ENCODE data around the gene ACP6.
"Not testable (repeated sequence)": the region's sequence is repeated elsewhere in the genome, so short reads cannot be mapped to it uniquely, and the experiment has no call there.

ACP6 gene

DNA sequence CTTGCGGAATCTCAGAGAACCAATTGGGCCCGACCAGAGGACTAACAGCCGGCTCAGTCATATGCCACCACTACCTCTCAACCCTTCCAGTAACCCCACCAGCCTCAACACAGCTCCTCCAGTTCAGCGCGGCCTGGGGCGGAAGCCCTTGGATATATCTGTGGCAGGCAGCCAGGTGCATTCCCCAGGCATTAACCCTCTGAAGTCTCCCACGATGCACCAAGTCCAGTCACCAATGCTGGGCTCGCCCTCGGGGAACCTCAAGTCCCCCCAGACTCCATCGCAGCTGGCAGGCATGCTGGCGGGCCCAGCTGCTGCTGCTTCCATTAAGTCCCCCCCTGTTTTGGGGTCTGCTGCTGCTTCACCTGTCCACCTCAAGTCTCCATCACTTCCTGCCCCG is 49.8 kb downstream of the ACP6 start:
- no peak for DNase-seq (ENCODE audit: low spot score)

DNA sequence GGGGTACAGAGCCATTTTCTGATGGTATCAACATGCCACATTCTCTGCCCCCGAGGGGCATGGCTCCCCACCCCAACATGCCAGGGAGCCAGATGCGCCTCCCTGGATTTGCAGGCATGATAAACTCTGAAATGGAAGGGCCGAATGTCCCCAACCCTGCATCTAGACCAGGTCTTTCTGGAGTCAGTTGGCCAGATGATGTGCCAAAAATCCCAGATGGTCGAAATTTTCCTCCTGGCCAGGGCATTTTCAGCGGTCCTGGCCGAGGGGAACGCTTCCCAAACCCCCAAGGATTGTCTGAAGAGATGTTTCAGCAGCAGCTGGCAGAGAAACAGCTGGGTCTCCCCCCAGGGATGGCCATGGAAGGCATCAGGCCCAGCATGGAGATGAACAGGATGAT is 50.6 kb downstream of the ACP6 start:
- no peak for DNase-seq (ENCODE audit: low spot score)

DNA sequence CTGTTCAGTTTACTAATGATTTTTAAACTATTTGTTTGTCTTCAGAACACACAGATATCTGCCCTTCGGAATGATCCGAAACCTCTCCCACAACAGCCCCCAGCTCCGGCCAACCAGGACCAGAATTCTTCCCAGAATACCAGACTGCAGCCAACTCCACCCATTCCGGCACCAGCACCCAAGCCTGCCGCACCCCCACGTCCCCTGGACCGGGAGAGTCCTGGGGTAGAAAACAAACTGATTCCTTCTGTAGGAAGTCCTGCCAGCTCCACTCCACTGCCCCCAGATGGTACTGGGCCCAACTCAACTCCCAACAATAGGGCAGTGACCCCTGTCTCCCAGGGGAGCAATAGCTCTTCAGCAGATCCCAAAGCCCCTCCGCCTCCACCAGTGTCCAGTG is 51.6 kb downstream of the ACP6 start:
- DNase-seq (ENCODE audit: low spot score): no peak

DNA sequence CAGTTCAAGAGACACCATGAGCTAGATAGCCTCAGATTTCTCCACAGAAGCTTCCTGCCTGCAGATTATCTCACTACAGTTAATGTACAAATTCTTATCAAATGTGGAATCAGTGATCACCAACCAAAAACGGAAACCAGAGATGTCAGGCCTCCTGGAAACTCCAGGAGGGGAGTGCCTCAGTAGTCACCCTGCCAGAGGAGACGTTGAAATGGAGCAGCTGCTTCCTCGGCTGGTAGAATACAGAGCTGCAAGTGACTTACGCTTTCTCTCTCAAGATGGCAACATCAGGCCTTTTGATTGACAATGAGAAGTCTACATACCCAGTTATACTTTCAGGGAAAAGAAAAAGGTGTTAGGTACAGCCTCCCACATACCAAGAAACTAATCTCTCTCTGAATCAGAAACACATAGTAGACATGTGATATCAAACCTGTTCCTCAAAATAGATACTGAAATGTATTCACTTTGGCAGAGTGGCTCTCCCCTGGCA is 52.2 kb downstream of the ACP6 start:
- DNase-seq (ENCODE audit: low spot score): no peak

DNA sequence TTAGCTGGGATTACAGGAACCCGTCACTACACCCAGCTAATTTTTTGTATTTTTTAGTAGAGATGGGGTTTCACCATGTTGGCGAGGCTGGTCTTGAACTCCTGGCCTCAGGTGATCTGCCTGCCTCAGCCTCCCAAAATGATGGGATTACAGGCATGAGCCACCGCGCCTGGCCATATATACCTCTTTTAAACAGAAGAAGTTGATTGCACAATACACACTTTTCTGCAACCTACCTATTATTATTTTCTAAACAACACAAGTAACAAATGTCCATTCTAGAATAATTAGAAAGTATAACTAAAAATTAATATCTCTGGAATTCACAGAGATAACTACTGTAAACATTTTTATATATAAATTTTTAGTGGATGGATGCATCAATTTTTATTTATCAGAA is 55.4 kb downstream of the ACP6 start:
- DNase-seq (ENCODE audit: low spot score): not testable (repeated sequence)

DNA sequence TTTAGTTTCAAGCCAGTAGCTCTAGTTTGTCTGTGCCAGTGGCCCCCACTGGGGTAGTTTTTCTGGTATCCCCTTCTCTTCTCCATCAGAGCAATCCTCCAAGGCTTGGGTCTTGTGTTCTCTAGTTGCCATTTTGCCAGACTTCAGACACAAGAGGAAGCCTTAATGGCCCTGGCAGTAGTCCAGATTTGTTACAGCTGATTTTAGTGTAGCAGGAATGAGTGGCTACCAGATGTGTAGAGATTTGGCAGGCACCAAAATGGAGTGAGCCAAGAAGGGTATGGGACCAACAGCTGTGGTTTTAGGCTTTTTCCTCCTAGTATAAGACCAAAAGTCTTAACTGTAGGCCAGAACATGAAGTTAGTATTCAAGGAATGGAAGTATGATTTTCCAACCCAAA is 56.8 kb downstream of the ACP6 start:
- no peak for DNase-seq (ENCODE audit: low spot score)

DNA sequence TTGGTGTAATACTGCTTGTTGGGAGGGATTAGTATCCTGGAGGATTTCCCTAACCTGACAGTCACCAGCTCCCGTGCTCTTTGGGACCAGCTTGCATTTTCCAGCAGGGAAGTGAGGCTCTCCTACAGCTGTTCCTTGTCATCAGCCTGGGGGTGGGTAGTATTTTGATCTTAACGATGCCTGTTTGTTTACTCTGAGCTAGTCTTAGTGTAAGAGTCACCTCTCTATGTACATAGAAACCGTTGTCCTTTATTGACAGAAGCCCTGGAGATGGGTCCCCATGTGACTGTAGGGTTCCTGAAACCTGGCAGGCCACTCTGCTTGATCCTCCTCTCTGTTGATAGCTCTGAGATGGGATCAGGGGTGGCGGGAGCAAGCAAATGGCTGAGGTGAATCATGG is 58.0 kb downstream of the ACP6 start:
- no peak for DNase-seq (ENCODE audit: low spot score)

DNA sequence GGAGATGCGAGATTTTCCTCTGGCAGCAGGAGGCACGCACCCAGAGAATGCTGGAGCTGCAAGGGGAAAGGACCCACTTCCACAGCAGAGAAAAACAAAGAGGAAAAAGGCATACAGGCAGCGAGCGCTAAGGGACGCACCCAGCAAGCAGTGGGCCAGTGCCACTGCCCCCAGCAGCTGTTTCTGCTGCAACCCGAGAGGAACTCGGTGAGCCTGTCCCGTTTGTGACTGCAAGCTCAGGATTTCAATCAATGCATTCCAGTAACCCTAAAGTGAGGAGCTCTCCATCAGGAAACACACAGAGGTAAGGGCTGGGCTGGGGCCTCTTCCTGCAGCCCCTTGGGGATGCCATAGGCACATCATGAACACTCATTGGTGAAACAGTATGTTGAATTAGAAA is 58.7 kb downstream of the ACP6 start:
- DNase-seq (ENCODE audit: low spot score): no peak

DNA sequence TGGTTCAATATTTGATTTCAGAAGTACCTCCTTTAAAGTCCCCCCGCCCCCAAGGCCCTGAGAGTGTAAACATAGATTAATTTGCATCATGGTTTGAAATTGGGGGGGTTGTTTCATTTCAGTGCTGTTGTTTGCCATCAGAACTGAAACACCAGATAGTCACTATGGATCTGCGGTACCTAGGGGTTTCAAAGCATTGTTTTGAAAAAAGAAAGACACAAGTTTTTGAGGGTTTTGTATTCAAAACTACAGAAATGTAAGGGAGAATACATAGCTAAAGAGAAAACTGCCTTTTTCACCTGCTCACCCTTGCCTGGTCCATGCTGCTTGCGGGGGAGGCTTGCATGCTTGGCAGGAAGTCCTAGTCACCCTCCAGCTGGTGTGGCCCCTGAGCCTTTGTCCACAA is 59.3 kb downstream of the ACP6 start:
- no peak for DNase-seq (ENCODE audit: low spot score)

DNA sequence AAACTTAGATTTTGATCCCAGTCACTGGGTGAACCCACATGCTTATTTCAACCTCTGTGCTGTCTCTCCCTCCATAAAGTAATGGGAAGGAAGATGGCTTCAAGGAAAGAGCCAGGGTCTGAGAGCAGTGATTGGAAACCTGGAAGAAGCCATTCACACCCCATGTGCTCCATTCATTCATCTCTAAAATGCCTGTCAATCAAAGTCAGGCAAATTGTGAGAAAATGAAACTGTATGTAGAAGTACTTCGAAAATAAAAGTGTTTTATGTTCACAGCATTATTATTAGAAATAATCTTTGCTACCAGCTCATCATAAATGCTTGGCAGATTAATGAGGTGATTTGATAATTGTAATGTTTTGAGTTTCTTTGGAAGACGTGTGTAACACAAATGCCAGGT is 61.0 kb downstream of the ACP6 start:
- DNase-seq (ENCODE audit: low spot score): no peak

DNA sequence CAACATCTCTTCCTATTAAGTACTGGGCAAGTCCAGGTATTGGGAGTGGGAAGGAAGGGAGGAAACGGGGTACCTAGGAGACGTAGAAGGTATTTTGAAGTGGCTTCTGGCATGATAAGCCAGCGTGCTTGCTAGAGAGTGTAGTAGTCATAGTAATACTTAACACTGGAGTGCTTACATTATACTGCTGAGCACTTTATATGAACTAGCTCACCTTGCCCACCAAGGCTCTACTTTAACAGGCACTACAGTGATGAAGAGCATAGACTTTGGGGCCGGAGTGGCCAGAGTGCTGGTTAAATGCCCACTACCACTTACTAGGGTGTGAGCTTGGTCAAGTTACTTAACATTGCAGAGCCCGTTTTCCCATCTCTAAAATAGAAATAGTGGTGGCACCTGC is 61.7 kb downstream of the ACP6 start:
- DNase-seq (ENCODE audit: low spot score): no peak

DNA sequence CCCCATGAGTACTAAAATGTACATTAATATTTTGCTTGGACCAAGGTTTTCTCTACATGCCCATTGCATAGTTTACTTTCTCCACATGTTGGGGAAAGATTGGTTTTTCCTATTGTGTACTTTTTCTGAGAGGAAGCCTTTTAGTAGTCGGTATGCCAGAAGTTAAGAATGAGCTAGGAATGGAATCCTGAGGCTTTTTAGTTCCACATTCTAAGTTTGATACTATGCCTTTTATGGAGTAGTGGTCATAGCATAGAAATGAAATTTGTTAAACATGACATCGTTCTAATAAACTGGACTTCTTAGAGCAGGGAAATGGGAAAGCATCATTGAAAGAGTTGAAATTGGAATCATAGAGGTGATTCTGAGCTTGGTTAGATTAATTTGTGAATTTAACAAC is 64.7 kb downstream of the ACP6 start:
- no peak for DNase-seq (ENCODE audit: low spot score)

DNA sequence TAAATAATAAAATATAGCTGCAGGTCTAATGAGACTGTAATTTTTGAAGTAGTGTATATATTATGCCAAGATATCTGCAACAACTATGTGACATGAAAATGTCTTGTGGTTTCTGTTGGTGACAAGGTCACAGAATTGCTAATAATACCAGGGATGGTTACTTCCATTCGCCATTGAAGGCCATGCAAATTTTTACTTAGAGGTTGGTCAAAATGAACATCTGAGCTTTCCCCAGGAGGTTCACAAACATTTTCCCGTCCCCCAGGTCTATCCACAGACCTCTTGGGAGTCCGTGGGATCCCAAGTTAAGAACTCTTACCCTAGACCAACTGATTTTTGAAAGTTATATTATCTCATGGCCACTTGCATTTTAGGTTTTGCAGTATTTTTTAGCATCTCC is 66.3 kb downstream of the ACP6 start:
- DNase-seq (ENCODE audit: low spot score): no peak

DNA sequence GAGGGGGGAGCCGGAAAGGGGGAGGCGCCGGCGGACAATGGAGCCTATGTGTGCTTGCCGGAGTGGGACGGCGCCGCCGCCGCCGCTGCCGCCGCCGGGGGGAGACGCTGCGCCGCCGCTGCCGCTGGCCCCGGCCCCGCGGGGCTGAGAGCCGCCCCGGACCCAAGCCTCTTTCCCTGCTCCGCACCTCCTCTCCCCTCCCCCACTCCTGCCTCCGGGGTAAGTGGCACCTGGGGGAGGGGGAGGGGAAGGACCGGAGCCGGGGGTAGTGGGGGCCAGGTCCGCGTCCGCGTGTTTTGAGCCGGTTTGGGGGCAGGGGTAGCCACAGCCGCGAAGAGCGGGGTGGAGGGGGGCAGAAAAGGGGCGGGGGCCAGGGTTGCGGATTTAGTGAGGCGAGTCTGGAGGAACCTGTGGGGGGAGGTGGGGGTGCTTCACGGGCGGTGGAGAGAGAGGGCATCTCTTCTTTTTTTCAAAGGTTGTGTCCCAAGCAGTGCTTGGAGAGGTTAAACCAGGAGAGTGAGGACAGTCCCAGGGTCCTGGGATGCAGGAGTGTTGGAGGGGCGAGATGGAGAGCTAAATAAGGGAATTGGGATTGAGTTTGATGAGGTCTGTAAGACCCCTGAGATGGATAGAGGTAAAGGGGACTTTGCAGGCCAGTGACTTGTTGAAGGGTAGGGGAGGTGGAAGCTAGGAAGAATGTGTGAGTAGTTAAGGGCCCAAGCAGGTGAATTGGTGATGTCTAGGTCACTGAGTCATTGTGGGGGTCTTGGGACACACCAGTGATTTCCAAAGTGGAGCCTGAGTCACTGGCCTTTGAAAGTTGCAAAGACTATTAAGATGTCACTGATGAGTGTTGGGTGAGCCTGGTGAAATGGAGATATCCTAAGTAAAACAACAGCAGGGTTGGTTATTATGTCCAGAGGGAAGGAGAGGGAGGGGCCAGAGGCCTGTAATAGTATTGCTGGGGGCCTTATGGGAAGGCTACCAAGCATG is 69.9 kb downstream of the ACP6 start:
- no peak for DNase-seq (ENCODE audit: low spot score)

DNA sequence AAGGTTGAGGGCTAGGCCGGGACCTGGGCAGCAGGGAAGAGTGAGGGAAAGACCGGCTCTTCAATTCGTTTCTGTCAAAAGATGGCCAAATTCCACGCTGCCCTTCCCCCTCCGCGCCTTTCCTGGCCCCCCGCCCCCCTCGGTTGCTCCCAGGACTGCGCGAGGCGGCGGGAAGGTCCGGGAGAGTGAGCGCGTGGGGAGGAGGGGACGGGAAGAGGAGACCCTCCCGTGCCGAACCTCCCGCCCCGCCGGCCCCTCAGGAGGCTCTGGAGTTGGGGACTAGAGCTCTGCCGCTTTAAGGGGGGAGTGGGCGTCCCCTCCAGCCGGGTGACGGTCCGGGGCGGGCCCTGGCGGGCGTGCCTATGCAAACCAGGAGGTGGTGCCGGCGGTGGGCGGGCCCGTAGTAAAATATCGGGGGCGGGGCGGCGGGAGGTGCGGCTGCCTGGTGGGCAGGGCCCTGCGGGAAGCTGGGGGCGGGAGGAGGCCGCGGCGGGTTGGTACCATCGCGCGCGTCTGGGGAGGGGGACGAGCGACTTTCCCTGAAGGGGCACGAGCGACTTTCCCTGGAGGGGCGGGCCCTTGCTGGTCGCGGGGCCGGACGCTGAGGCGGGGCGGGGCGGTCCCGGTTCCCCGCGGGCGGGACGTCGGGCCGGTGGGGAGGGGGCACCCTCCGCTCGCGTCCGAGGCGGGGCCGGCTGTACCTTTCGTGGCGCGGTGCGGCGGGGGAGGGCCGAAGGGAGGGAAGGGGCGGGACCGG is 70.8 kb downstream of the ACP6 start:
- DNase-seq (ENCODE audit: low spot score): peak; percentile 99

DNA sequence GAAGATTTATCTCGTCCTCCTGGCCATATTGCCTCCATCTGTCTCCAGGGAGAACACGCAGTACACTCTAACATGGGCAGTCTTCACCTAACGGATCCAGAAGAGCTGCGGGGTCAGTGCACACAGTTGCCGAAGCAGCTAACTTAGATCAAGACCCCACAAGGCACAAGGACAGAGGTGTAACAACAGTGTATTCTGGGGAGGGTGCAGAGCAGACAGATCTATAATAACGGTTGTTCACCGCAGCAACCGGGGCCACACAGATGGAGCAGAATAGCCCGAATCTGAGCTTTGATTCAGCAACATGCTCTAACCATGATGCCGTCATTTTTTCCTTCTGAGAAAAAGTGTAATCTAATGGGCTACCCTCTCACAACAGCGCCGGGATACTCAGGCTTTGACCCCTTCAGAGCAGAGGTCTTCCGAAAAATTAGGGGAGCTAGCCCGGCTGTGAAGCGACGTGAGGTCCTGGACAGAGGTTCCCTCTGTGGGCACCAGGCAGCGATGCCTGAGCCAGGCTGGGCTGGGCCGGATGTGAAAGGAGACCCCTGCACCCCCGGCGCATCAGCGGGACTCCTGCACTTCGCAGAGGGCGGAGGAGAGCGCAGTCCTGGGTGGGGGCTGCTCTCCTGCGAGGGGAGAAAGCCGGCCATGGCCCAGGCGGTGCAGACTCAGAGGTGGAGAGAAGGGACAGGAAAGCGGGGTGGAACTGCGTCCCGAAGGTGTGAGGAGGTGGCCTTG is 71.5 kb downstream of the ACP6 start:
- DNase-seq (ENCODE audit: low spot score): no peak

DNA sequence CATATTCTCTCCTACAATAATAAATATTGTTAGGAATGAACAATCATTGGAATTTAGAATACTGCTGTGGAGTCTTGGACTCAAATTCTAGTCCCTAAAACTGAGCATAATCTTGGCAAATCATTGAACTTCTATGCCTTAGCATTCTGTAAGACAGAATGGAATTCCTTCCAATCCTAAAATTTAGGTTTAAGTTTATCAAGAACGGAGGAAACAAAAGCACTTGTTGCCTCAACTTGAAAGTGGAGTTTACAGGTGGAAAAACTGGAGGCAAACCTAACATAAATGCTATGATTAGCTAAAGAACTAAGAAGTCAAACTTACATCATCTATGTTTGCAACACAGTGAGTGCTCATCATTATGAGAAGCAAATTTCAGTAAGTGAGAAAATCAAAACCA is 73.3 kb downstream of the ACP6 start:
- no peak for DNase-seq (ENCODE audit: low spot score)
